T47D (cell line): Measurements from ENCODE around the gene CHST4.

Experiments used
- DNase-seq, 2 experiments: peaks; one replicate each; pipeline versions ENCODE4 v3.0.0 to v3.0.0-alpha.2; 2011 to 2012; ENCODE audit warnings: low read depth in 1 of 2, low spot score in 1 of 2
- JUND ChIP-seq: IDR thresholded peaks from 2 replicates; pipeline ENCODE4 v1.6.1; 2012; ENCODE audit warnings: low read depth
- in situ Hi-C: cut with HindIII; loops from 2 replicates; pipeline ENCODE4 v1.10.0; 2016; ENCODE audit warnings: low sequenced_read_pairs, low pct_unique_long_range_greater_than_20kb

Gene CHST4

DNA sequence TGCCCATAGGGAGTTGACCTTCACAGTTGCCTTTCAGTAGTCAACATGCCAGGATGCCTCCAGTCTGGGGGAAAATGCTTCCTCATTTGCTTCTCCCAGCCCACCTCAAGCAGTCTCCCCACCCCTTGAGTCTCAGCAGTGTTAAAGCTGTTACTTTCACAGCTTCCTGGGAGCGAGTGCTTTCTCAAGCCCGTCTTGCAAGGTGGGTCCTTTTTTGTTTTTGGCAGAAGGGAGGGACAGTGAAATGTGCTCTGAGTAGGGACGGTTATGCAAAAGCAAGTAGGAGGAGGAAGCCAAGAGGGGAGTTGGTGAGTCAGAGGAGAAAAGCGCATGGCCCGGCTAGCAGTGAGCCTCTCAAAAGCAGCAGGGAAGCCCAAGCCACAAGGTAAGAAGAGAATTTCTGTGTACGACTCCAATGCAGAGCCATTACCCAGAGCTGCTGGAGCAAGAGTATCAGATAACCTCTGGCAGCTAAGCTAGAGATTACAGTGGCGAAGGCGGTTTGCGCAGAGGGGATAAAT is at the start of gene CHST4:
TSS of gene CHST4 (plus strand) at position 316 of the 521 bp plus-strand sequence. CDS start 10,252 bp downstream, outside the sequence.
- in situ Hi-C loops = no loop called here
- DNase-seq = peak in 1 of 2 experiments; percentile 28
- TF ChIP-seq JUND = no peak

DNA sequence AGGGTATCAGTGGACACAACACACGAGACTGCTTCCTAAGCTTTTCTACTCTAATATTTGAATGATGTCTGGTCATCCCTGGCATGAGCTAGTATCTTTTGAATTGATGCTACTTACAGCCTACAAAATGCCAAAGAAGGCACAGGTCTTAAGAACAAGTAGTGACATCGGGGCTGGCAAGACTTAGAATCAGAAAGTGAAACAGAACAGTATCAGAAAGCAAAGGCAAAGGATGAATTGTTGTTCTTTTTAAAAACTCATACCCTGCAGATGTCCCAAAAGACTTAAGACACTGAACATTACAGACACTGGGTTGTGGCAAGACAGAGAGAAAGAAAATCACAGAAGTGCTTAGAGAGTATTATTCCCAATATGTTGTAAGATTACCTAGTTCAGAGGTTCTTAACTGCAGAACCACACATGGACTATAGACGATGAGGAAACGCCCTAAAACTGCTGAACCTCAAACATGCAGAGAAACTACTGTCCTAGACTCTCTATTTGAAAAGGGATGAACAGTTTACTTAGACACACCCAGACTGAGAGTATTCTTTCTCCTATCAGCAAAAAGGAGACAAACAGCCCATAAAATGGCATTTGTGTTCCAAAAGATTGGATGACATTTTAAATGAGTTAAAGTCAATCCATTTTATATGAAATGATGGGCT is 49.6 kb upstream of the CHST4 start:
- no peak for DNase-seq
- TF ChIP-seq JUND = no peak
- in situ Hi-C loops = no loop called here

DNA sequence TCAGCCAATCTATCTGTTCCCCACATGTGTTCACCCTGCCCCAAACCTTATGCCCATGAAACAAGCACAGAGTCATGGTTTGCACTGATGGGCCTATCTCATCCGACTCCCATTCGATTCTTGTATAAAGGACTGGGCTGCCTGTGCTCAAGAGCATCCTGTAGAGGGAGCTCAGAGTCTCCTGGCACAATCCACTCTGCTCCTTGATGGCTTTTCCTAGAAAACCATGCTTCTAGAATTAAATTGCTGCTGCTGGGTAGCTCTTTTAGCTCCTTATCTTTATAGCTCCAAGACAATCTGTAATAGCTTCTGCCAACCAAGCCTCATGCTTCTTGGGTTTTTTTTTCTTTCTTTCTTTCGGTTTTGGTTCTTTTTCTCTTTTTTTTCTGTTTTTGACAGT is 46.8 kb upstream of the CHST4 start:
- DNase-seq = peak in 1 of 2 experiments; percentile 53
- in situ Hi-C loops = no loop called here
- TF ChIP-seq JUND = no peak

DNA sequence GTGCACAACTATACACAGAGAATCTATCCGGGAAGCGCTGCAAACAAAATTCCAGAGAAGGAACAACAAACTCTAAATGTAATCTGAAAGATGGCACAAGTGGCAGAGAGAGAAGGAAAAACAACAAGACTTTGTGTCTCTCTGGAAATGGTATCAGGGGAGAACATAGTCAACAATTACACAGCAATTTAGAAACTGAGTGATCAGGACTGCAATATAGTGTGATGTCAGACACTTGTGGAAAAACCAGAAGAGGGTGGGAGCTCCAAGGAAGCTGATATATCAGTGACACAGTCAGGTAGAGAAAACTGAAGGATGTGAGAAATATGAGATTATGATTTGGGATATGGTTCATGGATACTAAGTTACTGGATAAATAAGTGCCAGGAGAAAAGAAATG is 45.3 kb upstream of the CHST4 start:
- DNase-seq = no peak
- TF ChIP-seq JUND = no peak
- in situ Hi-C loops = no loop called here

DNA sequence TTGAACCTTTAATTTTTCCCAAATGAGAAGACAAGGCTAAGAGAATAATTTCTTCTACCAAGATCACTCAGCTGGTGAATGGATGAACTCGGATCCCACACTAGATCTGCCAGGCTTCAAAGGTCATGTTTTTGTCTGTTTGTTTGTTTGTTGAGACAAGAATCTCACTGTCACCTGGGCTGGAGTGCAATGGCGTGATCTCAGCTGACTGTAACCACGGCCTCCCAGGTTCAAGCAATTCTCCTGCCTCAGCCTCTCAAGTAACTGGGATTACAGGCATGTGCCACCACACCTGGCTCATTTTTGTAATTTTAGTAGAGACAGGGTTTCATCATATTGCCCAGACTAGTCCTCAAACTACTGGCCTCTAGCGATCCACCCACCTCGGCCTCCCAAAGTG is 43.7 kb upstream of the CHST4 start:
- in situ Hi-C loops = no loop called here
- DNase-seq = no peak
- no peak for TF ChIP-seq JUND

DNA sequence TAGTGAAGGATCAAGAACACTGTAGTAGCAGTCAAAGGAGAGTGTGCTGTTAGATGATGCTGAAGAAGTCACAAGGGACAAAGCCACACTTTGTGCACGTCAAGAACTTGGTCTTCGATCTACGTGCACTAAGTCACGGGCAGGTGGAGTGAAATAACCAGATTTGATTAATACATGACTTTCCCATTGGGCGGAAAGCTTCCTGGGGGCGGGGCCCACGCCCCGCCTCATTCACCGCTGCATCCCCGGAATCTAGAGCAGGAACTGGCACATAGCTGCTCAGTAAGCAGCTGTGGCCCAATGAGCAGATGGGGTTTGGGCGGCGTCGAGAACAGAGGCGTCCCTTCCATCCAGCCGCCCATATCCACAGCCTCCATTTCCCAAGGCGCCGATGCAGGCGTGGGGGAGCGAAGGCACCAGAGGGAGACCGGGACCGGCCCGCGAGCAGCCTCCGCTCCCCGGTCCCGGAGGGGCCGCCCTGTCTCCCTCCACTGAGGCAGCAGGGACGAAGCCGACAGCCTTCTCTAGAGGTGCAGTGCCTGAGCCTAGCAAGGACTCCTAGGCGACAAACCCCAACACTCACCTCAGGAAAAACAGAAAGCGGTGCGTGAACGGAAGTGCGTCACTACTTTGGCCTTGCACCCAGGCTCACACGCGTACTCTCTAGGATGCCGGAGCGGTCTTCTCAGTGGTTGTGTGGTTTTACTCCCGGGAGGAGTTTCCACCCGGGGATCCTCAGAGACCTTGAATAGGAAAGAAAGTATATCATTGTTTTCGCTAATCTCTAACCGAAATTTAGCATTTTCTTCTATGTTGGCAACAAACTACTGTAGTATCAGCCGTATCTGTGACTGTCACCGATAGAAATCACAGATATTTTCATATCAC is 42.0 kb upstream of the CHST4 start:
- in situ Hi-C loops = no loop called here
- peak; percentile 71 to 93 for DNase-seq
- no peak for TF ChIP-seq JUND

DNA sequence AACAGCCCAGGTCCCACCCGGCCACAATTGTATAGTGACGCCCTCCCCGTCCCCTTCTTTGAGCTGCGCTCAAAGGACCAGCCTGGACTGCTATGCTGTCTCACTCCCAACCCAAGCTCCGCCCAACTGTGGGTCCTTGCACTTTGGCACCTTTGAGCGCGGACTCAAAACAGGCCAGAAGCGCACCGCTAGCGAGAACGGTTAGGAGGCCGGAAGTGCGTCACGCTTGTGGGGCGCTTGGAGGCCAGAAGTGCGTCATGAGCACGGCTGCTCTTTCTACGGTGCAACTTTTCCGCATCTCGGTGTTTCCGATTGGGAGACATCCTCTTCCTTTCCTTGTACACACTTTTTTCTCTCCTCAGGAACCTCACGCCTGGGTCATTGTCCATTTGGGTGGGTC is 37.1 kb upstream of the CHST4 start, which contains the start of gene ZNF19:
TSS of gene ZNF19 (minus strand) at position 203 of the 400 bp plus-strand sequence. CDS start 7,210 bp downstream, outside the sequence.
- in situ Hi-C loops = no loop called here
- DNase-seq = no peak
- TF ChIP-seq JUND = no peak

DNA sequence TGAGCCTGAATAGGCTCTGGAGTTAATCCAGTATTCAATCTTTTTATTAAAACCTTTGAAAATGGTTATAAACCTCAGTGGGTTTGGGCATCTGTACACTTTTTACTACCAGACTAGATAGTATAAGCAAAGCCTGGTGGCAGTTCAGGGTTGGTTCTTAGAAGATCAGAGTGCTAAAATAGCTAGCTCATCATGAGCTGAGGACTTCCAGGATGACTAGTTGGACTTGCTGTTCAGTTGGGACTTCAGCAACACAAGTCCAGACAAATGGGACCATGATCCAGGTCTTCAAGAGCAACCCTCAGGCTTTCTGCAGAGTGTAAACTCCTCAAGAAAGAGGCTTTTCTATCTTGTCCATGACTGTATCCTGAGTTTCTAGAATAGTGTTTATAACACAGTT is 35.9 kb upstream of the CHST4 start:
- in situ Hi-C loops = no loop called here
- no peak for TF ChIP-seq JUND
- no peak for DNase-seq

DNA sequence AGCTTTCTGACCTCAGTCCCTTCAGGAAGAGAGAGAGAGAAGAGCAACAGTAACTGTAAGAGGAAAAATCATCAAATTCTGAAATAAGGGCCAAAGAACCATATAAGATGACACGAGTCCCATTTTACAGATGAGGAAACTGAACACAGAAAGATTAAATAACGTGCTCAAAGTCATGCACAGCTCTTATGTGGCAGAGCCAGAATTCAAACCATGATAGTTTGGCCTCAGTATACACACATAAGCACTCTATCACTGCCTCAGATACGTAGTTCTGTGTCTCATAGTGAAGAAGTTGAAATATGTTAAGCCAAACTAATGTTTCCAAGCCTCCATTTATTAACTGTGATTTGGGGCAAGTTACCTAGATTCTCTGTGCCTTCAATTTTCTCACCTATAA is 35.2 kb upstream of the CHST4 start:
- TF ChIP-seq JUND = no peak
- DNase-seq = no peak
- in situ Hi-C loops = no loop called here

DNA sequence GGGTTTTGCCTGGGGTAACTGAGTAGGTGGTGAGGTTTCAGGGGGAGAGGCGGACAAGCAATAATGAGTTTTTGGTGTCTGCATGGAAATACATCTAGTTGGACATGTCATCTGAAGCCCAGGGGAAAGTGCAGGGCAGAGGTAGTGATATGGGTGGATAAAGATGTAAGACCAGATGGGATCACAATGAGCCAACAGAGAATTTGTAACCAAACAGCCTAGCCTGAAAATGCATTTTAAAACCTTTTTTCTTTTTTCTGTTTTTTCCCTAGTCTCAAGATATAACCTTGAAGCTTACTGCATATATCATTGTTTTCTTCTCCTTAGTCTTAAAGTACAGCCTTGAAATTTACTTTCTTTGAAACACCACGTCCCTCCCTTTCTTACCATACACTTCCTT is 33.4 kb upstream of the CHST4 start:
- TF ChIP-seq JUND = no peak
- no peak for DNase-seq
- in situ Hi-C loops = no loop called here

DNA sequence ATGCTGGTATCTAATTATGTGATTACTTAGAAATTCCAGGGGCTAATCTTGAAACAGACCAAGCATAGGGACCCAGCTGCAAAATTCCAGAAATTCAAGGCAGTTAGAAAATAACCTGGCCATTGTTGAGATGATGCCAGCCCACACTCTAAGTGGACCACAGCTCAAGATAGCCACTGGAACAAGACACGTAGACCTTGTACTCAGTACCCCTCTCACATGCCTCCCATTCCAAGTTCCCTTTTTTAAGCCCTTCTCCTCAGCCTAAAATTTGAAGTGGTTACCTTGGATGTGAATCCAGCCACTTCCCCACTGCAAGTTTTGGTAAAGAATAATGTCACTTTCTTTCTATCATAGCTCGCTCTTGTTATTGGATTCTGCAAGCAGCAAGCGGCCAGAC is 33.0 kb upstream of the CHST4 start:
- in situ Hi-C loops = no loop called here
- TF ChIP-seq JUND = no peak
- DNase-seq = no peak

DNA sequence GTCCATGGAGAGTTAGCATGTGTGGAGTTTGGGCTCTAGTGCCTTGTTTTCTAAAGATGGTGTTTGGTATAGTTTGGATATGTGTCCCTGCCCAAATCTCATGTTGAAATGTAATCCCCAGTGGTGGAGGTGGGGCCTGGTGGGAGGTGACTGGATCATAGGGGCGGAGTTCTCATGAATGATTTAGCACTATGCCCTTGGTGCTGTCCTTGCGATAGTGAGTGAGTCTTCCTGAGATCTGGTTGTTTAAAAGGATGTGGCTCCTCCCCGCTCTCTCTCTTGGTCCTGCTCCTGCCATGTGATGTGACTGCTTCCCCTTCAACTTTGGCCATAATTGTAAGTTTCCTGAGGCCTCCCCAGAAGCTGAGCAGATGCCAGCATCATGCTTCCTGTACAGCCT is 28.2 kb upstream of the CHST4 start:
- in situ Hi-C loops = no loop called here
- no peak for TF ChIP-seq JUND
- no peak for DNase-seq
